ENCODE data around the gene SMC1A.

Gene SMC1A

DNA sequence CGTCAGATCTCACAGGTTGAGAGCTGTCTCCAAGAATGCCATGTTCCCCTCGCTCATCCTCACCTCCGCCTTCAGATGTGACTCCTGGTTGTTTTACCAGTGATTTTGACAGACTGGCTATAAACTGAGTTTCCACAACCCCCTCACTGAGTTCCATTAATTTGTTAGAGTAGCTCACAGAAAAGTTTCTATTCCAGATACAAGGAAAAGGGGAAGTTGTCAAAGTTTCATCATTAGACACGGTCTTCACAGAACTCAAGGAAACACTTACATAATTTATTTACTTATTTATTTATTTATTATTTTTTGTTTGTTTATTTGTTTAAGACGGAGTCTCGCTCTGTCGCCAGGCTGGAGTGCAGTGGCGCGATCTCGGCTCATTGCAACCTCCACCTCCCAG lies 85.4 kb downstream of the SMC1A start:
- ATAC-seq: no peak

DNA sequence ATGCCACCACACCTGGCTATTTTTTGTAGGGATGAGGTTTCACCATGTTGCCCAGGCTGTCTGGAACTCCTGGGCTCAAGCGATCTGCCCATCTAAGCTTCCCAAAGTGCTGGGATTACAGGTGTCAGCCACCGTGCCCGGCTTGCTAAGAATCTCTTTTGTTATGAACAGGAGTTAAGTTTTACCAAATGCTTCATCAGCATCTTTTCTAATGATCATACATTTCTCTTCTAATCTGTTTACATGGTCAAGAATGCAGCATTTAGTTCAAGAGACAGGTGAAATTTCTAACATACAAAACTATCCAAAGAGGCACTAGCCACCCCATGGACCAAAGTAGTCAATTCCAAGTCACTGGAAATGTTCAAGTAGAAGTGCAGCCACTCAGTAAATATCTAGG lies 88.6 kb downstream of the SMC1A start:
- no peak for ATAC-seq

DNA sequence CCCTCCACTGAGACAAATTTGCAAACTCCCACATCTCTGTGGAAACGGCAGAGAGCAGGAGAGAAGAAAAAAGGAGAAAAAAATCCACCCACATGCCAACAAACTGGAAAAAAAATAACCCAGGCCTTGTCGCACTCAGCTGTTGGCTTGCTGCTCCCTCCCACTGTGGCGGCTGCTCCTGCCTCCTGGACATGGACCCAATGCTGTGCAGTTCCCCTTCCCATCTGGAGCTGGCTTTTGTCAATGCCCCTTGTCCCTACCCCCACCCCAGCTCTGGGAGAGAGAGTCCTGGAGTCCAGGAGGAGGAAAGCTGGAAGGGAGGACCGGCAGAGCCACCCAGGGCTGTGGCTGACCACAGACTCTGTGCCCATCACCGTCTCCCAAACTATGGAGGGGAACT lies 90.2 kb downstream of the SMC1A start:
- no peak for ATAC-seq

DNA sequence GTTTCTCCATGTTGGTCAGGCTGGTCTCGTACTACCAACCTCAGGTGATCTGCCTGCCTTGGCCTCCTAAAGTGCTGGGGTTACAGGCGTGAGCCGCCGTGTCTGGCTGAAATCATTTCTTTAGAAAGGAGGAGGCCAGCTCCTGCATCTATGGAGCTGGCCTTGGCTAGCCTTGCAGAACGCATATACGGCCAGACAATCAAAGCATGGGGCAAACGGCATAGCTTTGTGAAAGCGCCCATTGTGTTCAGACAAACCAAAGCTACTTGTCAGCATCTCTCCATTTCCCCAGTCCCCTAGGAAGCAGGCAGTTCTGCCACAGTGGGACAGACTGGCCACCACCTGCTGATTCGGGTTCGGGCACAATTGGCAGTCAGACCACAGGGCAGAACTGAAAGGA lies 92.1 kb downstream of the SMC1A start:
- ATAC-seq: no peak

DNA sequence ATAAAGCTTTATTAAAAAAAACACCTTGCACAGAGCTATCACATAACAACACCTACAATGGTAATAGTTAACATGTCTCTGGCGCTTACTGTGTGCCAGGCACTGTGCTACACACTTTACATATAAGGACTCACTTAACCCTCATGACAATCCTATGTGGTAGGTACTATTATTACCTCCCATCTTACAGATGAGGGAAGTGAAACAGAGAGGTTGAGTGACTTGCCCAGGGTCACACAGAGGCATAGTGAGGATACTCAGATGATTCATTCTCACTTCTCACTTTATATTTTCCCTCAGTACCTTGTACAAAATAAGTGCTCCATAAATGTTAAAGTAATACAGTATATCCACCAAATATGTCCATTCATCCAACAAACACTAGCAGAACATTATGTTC lies 97.7 kb downstream of the SMC1A start:
- ATAC-seq: no peak
